ENCODE measurements around the gene COL1A1. TPM values are rescaled to one million over a fixed set of nuclear protein-coding genes. Genes with fewer than 3 reads are reported as not detected.

The COL1A1 gene
- total RNA-seq, 4 donors from 2014 or later = 12.2 to 57.3 (median 18.5) TPM

DNA sequence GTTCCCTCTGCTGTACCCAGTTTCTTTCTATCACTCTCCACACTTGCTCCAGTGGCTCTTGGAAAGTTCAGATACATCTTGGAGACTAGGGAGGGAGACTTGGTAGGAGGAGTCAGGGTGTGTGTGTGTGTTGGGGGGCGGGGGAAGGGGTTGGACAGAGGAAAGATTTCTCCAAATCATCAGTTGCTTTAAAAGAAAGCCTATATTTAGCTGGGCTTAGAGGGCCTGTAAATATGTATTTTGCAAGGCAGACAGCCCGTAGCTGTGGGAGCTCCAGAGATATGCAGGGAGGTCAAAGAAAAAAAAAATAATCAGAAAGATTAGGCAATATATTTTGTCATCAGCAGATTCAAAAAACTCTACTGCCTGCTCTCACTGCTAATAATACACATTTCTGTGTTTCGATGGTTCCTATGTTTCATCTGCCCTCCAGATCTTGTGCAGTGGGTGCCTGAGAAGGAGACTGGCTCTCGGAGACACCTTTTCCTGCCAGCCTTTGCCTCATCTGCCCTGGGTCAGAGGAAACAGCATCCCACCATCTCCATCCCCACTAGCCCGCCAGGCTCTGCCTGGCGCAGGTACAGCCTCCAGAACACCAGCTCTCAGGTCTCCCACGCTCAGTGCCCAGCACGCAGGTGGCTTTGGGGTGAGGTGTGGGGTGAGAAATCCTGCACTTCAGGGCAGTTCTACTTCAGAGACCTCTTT is 46.2 kb downstream of the COL1A1 start:
- intact Hi-C loops (cut with DNase I) = no loop called here
- TF ChIP-seq, protein P1, sequence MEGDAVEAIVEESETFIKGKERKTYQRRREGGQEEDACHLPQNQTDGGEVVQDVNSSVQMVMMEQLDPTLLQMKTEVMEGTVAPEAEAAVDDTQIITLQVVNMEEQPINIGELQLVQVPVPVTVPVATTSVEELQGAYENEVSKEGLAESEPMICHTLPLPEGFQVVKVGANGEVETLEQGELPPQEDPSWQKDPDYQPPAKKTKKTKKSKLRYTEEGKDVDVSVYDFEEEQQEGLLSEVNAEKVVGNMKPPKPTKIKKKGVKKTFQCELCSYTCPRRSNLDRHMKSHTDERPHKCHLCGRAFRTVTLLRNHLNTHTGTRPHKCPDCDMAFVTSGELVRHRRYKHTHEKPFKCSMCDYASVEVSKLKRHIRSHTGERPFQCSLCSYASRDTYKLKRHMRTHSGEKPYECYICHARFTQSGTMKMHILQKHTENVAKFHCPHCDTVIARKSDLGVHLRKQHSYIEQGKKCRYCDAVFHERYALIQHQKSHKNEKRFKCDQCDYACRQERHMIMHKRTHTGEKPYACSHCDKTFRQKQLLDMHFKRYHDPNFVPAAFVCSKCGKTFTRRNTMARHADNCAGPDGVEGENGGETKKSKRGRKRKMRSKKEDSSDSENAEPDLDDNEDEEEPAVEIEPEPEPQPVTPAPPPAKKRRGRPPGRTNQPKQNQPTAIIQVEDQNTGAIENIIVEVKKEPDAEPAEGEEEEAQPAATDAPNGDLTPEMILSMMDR (IDR thresholded peaks at IDR 0.05) = no peak
- TF ChIP-seq POLR2A (IDR thresholded peaks at IDR 0.05) = no peak
- Histone ChIP-seq H3K4me1 (peaks cover 6 to 37% of the 10 kb centered on the region in 2 donors), H3K27ac (peak overlapping the region in 2 of 3 donors; percentile 37 to 60), H3K36me3 (no peaks in the 10 kb centered on the region), H3K4me3 (replicated peaks in 1 of 3) (no peak overlapping the region), H3K9me3 (no peaks in the 10 kb centered on the region), H3K27me3 (no peaks in the 10 kb centered on the region)
- WGBS, 2 donors = 71 to 80% methylated on average over 8 of the region's 8 CpGs
- DNase-seq = no peak

- H3K4me3 ChIP-seq (replicated peaks in 1 of 3) = no peak overlapping the region
- intact Hi-C loops (cut with DNase I) = no loop called here
- H3K9me3 ChIP-seq = no peaks in the 10 kb centered on the region
- TF ChIP-seq, protein P1 (IDR thresholded peaks at IDR 0.05) = no peak
- no peak for TF ChIP-seq POLR2A (IDR thresholded peaks at IDR 0.05)
- no peaks in the 10 kb centered on the region for H3K27me3 ChIP-seq
- no peaks in the 10 kb centered on the region for H3K36me3 ChIP-seq
- peaks cover 6 to 37% of the 10 kb centered on the region in 2 donors for H3K4me1 ChIP-seq
- 53 to 63% methylated on average over 1 of the region's 1 CpG for WGBS, 2 donors
- peak overlapping the region in 2 of 3 donors; percentile 37 to 85 for H3K27ac ChIP-seq
- DNase-seq = no peak
Measured at GRCh38 chr17:50154604-50155003, 46.8 kb downstream of the COL1A1 start.

- intact Hi-C loops (cut with DNase I) = no loop called here
- peak overlapping the region in 2 of 3 donors; percentile 85 to 86 for H3K27ac ChIP-seq
- 41 to 85% methylated on average over 9 to 16 of the region's 16 CpGs for WGBS, 2 donors
- H3K27me3 ChIP-seq = no peaks in the 10 kb centered on the region
- H3K4me1 ChIP-seq = peaks cover 11 to 37% of the 10 kb centered on the region in 2 donors
- peak; percentile 31 to 50 for DNase-seq
- no peaks in the 10 kb centered on the region for H3K9me3 ChIP-seq
- H3K36me3 ChIP-seq = no peaks in the 10 kb centered on the region
- H3K4me3 ChIP-seq (replicated peaks in 1 of 3) = no peak overlapping the region
- no peak for TF ChIP-seq POLR2A (IDR thresholded peaks at IDR 0.05)
- TF ChIP-seq, protein P1 (IDR thresholded peaks at IDR 0.05) = no peak
Measured at GRCh38 chr17:50153650-50154575, 47.5 kb downstream of the COL1A1 start.

DNA sequence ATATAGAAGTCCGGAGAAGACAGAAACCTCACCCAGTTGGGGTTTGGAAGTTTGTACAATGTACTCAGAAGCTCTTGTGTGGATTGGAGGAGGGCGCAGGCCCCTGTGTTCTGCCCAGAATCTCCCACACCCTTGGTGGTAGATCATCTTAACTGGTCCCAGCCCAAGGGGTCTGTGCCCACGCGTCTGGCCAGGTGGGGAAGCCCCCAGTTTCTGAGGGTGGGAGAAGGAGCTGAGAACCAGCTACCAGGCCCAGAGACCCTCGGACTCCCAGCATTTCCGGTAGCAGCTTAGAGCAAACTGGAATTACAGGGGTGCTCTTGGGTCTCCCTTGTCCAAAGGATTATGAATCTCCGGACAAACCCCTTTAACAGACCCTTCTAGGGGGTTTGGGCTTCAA is 48.7 kb downstream of the COL1A1 start:
- Histone ChIP-seq H3K9me3 (no peaks in the 10 kb centered on the region), H3K4me3 (replicated peaks in 1 of 3) (no peak overlapping the region), H3K4me1 (peaks cover 23 to 46% of the 10 kb centered on the region in 2 donors), H3K27ac (peak overlapping the region; percentile 85 to 95 (median 86)), H3K27me3 (no peaks in the 10 kb centered on the region), H3K36me3 (no peaks in the 10 kb centered on the region)
- DNase-seq = no peak
- TF ChIP-seq, protein P1 (IDR thresholded peaks at IDR 0.05) = no peak
- TF ChIP-seq POLR2A (IDR thresholded peaks at IDR 0.05) = no peak
- intact Hi-C loops (cut with DNase I) = no loop called here
- WGBS, 2 donors = 72 to 76% methylated on average over 5 to 6 of the region's 7 CpGs
